GM12878 (cell line): ENCODE results near the gene DDX19B. TPM values are rescaled to one million over a fixed set of nuclear protein-coding genes. Genes with fewer than 3 reads are reported as not detected.
"Not testable (repeated sequence)": the region's sequence is repeated elsewhere in the genome, so short reads cannot be mapped to it uniquely, and the experiment has no call there.

Experiments
- ATAC-seq: fragments of 200-7000 bp; cut with Tn5 transposase; 3 replicates; pipeline ENCODE4 v1.9.1; 2020; ENCODE audit warnings: mild to moderate bottlenecking, moderate library complexity
- BruUV-seq: library from RNA; stranded (reverse); fragments of 400-500 nt; replicated peaks from 2 replicates; lab custom pipeline; 2021; lab: Mats Ljungman, UMichigan
- CTCF ChIA-PET: fragments of 300-600 bp; sonication (Branson Sonifier 250); formaldehyde crosslinking; extraction: SDS; loops from one replicate; lab custom pipeline; 2021; ENCODE audit warnings: inconsistent platforms; lab: Yijun Ruan, JAX
- POLR2A ChIA-PET: fragments of 350-600 bp; formaldehyde crosslinking; extraction: SDS; loops from one replicate; lab custom pipeline; 2021; ENCODE audit warnings: inconsistent platforms; lab: Charles Lee
- RAD21 ChIA-PET: fragments of 300-600 bp; sonication (Branson Sonifier 250); formaldehyde crosslinking; loops from one replicate; lab custom pipeline; 2023; ENCODE audit warnings: antibody characterized with exemption; ENCODE audit not compliant: unreplicated experiment; lab: Charles Lee
- SMC1A ChIA-PET: fragments of 300-600 bp; sonication (Branson Sonifier 250); formaldehyde crosslinking; loops from one replicate; lab custom pipeline; 2023; ENCODE audit not compliant: unreplicated experiment, uncharacterized antibody; lab: Charles Lee
- DNase-seq: peaks from one replicate; pipeline ENCODE4 v3.0.0-alpha.2; 2011; ENCODE audit warnings: low read depth, low spot score
- FAIRE-seq: peaks from 3 replicates; lab custom pipeline; 2011; peaks lifted over from hg19 to GRCh38; lab: Jason Lieb, UNC
- H2AFZ ChIP-seq: 2 replicates; pipeline ENCODE4 v1.6.0; 2011; ENCODE audit warnings: low read depth, low read length, control low read depth; ENCODE audit not compliant: control insufficient read depth
- H3K27ac ChIP-seq: 2 replicates; pipeline ENCODE4 v1.5.1; 2011; ENCODE audit warnings: control low read depth; ENCODE audit not compliant: control insufficient read depth, insufficient read depth
- H3K27me3 ChIP-seq, 2 experiments: replicated peaks in 1 of 2; 2 replicates each; pipeline versions ENCODE4 v1.6.0 to v1.6.1; 2011; ENCODE audit warnings: low read length in 1 of 2; ENCODE audit not compliant: control insufficient read depth in 2 of 2, insufficient read depth in 2 of 2
- H3K36me3 ChIP-seq, 2 experiments: 2 replicates each; pipeline ENCODE4 v1.5.1; 2011; ENCODE audit warnings: low read length in 1 of 2; ENCODE audit not compliant: control insufficient read depth in 2 of 2, insufficient read depth in 2 of 2
- H3K4me1 ChIP-seq: 2 replicates; pipeline ENCODE4 v1.6.1; 2011; ENCODE audit warnings: mild to moderate bottlenecking, low read length, moderate library complexity, mixed read lengths; ENCODE audit not compliant: control insufficient read depth, insufficient read depth
- H3K4me2 ChIP-seq: 2 replicates; pipeline ENCODE4 v1.6.0; 2011; ENCODE audit warnings: control low read depth; ENCODE audit not compliant: control insufficient read depth, insufficient read depth
- H3K4me3 ChIP-seq: fragments of 200-600 bp; sonication (generic); 2 replicates; pipeline ENCODE4 v1.5.1; 2016
- H3K79me2 ChIP-seq: 2 replicates; pipeline ENCODE4 v1.6.0; 2011; ENCODE audit warnings: low read length; ENCODE audit not compliant: control insufficient read depth, insufficient read depth
- H3K9ac ChIP-seq: 2 replicates; pipeline ENCODE4 v1.8.0; 2011; ENCODE audit warnings: low read length, control low read depth, mixed read lengths; ENCODE audit not compliant: control insufficient read depth, insufficient read depth
- H3K9me3 ChIP-seq: replicated peaks from 3 replicates; pipeline ENCODE4 v1.5.1; 2011; ENCODE audit warnings: mild to moderate bottlenecking, low read length; ENCODE audit not compliant: control insufficient read depth, insufficient read depth
- H4K20me1 ChIP-seq: 2 replicates; pipeline ENCODE4 v1.6.0; 2011; ENCODE audit not compliant: control insufficient read depth, insufficient read depth
- CTCF ChIP-seq, 3 experiments: IDR thresholded peaks in 2 of 3; conservative IDR thresholded peaks in 1 of 3; 2 replicates each; pipeline ENCODE4 v1.5.1; 2011; ENCODE audit warnings: low read depth in 3 of 3, low read length in 3 of 3, mild to moderate bottlenecking in 3 of 3, control low read depth in 2 of 3, moderate library complexity in 2 of 3, inconsistent platforms in 1 of 3, mixed read lengths in 1 of 3; ENCODE audit not compliant: control insufficient read depth in 2 of 3, insufficient read depth in 1 of 3; ENCODE audit errors: extremely low read depth in 1 of 3
- RAD21 ChIP-seq: IDR thresholded peaks from 2 replicates; pipeline ENCODE4 v1.6.1; 2011; ENCODE audit warnings: mild to moderate bottlenecking, low read depth, low read length, moderate library complexity; ENCODE audit not compliant: insufficient read depth
- SMC3 ChIP-seq: IDR thresholded peaks from 2 replicates; pipeline ENCODE4 v1.6.1; 2011; ENCODE audit warnings: low read length, improper control_type of control experiment, borderline replicate concordance
- WGBS: methylation state at CpG from one replicate; pipeline ENCODE4 v1.1.6; 2016; ENCODE audit warnings: low lambda C conversion rate; ENCODE audit not compliant: insufficient replicate concordance, insufficient coverage; ENCODE audit errors: missing lambda C conversion rate; 5-methylcytosine and 5-hydroxymethylcytosine counted together
- in situ Hi-C: fragments of 300-500 bp; cut with MboI; formaldehyde crosslinking; loops from 9 replicates; pipeline ENCODE4 v1.14.3; 2018; ENCODE audit warnings: mixed read lengths
- intact Hi-C: fragments of 100-400 bp; cut with micrococcal nuclease; formaldehyde crosslinking; loops from one replicate; pipeline ENCODE4 v1.14.2; 2022; ENCODE audit not compliant: unreplicated experiment
- polyA plus RNA-seq, 11 experiments: library from polyadenylated mRNA; depleted of rRNA in 4 of 11; unstranded in 6 of 11; stranded (reverse) in 5 of 11; fragments of >200 nt; fragmentation: Nextera tagmentation in 4 of 11; fragmentation: Illumina TruSeq in 1 of 11; extraction: Ambion mirVana in 4 of 11; extraction: Trizol in 1 of 11; gene quantifications; 1 replicate in 1 of 11; 2 replicates in 10 of 11; pipeline versions ENCODE4 v1.2.1 to v1.2.3, GENCODE V29; 2011 to 2016; ENCODE audit warnings: inconsistent platforms in 2 of 11, missing spikeins in 2 of 11, low read depth in 1 of 11
- total RNA-seq, 4 experiments: library from RNA; depleted of rRNA in 3 of 4; stranded (reverse); fragments of >200 nt in 3 of 4; fragmentation: Illumina TruSeq in 1 of 4; extraction: Trizol in 1 of 4; gene quantifications; 2 replicates each; pipeline versions ENCODE4 v1.2.1 to v1.2.3, GENCODE V29; 2013 to 2021

Gene DDX19B
- total and polyA plus RNA-seq, 10 of the 15 experiments (the other 5 are each of a cell fraction or from before 2014, with no cell fraction given): 14.1 to 69.1 (median 42.5) TPM

GRCh38 chr16:70370145-70370544 is 71.2 kb downstream of the DDX19B start:
- peak; percentile 68 for TF ChIP-seq SMC3
- TF ChIP-seq RAD21: peak; percentile 58
- TF ChIP-seq CTCF (IDR thresholded peaks at IDR 0.05 in 2 of 3, conservative IDR thresholded peaks at IDR 0.05 in 1 of 3; ENCODE audit: control insufficient read depth in 2 of 3, extremely low read depth in 1 of 3, insufficient read depth in 1 of 3, low read depth in 3 of 3, low read length in 3 of 3): peak; percentile 44 to 61 (median 59)
- DNase-seq, H4K20me1 ChIP-seq, H3K4me2 ChIP-seq, H3K27ac ChIP-seq, H3K4me1 ChIP-seq, in situ Hi-C loops, BruUV-seq, H2AFZ ChIP-seq, H3K9me3 ChIP-seq, H3K27me3 ChIP-seq, H3K79me2 ChIP-seq, H3K4me3 ChIP-seq, H3K9ac ChIP-seq: not testable (repeated sequence)
- 16% methylated on average over 10 of the region's 10 CpGs for WGBS
- ATAC-seq (peak; percentile 85), FAIRE-seq (peak; percentile 79)
- ChIA-PET RAD21 (interaction anchor here (0.7 to 1.5 kb wide), 10 partner anchors 11 to 285 kb away, joined by 3 to 7 read pairs (median 4); partner anchors contain the start of gene FCSK), CTCF (interaction anchor here (0.7 to 2.6 kb wide), 18 partner anchors 10 to 401 kb away, joined by 3 to 26 read pairs (median 4); partner anchors contain the start of genes DDX19A and FCSK), SMC1A (interaction anchor here (0.6 to 2.4 kb wide), 8 partner anchors 11 to 816 kb away, joined by 3 to 12 read pairs (median 3); no protein-coding TSS in a partner anchor), POLR2A (interaction anchor here (1.2 kb wide), 1 partner anchor 9 kb away, joined by 3 read pairs; no protein-coding TSS in a partner anchor)
- intact Hi-C loops: loop anchor here (5.0 kb wide), 1 partner anchor 282 kb away; no protein-coding TSS in a partner anchor
- peaks cover 11% of the 10 kb centered on the region in 2 experiments; a peak in 3 of 4 replicates for H3K36me3 ChIP-seq
